HG03039 (cell line): ENCODE data around the gene RTL5.
"Not testable (repeated sequence)": the region's sequence is repeated elsewhere in the genome, so short reads cannot be mapped to it uniquely, and the experiment has no call there.

Source experiments
- ATAC-seq: cut with Tn5 transposase; IDR thresholded peaks from one replicate; pipeline ENCODE4 v1.9.1; 2021; ENCODE audit warnings: mild to moderate bottlenecking, moderate library complexity; ENCODE audit not compliant: unreplicated experiment

RTL5 gene

DNA sequence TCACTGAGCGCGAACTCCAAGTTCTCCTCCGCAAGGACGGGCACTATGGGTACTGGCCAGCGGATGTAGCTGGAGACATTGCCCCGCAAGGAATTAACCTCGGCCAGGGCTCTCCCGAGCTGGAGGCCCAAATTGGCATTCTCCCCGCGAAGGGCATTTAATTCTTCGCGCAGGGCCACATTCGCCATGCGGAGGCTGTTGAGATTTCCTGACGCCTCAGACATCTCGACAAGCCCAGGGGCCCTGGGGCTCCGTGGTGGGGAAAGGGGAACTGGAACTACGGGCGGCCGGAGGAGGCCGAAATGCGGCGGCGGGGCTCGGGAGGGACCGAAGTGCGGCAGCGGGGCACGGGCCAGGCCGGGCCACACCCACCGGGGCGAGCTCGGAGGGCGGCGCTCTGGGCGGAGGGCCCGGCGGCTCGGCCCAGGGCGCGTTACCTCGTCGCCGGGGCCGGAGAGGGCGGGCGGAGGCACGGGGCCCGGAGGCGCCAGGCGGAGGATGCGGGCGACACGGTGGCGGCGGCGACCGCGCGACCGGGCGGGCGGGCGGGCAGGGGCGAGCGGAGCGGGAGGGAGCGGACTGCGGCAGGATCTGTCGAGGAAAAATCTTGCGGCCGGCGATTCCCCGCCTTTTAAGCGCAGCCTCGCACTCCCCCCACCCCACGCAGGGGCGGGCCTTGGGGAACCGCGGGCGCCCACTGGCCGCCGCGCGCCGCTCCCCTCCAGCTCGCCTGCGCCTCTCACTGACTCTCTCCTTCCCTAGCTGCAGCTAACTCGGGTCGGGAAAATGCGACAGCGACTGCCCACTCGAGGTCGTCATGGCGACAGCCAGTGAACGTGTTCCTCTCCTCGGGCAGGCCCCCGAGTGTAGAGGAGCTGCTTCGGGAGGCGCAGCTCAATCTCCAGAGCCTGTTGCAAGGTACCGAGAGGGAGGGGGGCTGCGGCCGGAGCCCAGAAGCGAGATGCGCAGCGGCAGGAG, at the start of gene RTL5:
TSS of gene RTL5 (minus strand) at position 599 of the 978 bp plus-strand sequence.
- peak; percentile 73 for ATAC-seq

DNA sequence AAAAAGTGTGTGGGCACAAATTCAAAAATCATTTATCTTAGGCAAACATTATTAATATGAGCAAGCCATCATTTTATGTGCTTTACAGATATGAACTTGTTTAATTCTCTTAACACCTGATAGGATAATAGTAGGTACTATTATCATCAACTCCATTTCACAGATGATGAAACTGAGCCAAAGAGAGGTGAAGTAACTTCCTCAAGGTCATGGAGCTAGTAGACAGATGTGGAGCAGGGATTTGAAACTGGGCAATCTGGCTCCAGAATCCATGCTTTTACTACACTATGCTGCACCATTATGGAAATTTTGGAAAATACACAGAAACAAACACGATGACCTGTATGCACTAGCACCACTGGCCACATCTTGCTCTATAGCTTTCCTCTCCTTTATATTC, 48.8 kb upstream of the RTL5 start:
- no peak for ATAC-seq

DNA sequence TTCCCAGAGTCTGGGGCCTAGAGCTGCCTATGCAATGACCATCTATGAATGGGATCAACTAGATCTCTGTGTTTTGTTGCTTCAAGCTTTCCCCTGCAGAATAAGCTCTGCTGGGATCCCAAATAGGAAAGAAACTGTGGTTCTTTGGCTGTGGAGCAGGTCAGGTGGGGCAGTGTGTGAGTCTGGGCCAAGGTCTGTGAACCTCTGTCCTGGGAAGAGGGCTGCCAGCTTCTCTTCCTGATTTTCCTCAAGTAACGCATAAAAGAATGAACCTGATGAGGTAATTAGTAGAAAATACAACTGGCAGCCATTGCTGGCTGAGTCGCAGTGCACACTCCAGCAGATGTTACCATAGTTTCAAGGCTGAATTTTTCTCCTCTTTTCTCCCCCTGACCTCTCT, 45.3 kb upstream of the RTL5 start:
- ATAC-seq: no peak

DNA sequence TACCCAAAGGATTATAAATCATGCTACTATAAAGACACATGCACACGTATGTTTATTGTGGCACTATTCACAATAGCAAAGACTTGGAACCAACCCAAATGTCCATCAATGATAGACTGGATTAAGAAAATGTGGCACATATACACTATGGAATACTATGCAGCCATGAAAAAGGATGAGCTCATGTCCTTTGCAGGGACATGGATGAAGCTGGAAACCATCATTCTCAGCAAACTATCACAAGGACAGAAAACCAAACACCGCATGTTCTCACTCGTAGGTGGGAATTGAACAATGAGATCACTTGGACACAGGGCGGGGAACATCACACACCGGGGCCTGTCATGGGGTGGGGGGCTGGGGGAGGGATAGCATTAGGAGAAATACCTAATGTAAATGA, 44.6 kb upstream of the RTL5 start:
- ATAC-seq: not testable (repeated sequence)

DNA sequence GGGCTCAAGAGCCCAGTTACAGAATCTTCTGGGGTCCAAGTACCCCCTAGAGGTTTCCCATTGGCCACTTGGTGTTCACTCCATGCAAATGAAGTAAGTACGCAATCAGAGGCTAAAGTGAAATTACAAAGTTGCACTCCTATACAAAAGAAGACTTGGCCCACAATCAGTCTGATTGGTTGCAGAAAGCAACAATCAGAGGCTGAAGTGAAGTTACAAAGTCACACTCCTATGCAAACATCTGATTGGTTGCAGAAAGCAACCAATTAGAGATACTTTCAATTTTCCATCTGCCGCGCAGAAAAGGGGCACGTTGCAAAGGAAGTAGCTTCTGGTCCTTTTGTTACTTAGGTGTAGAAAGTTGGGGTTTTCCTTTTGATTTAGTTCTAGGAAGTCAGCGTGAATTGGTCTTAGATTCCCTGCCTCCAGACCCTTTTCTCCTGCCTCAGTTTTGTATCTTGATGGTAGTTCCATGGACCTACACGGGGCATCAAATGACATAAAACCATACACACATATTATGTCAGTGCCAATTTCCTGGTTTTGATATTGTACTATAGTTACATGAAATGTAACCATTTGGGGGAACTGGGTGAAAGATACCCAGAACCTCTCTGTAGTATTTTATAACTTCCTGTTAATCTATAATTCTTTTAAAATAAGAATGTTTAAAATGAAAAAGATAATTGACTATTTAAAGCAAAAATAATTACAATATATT, 37.5 kb upstream of the RTL5 start:
- ATAC-seq: no peak

DNA sequence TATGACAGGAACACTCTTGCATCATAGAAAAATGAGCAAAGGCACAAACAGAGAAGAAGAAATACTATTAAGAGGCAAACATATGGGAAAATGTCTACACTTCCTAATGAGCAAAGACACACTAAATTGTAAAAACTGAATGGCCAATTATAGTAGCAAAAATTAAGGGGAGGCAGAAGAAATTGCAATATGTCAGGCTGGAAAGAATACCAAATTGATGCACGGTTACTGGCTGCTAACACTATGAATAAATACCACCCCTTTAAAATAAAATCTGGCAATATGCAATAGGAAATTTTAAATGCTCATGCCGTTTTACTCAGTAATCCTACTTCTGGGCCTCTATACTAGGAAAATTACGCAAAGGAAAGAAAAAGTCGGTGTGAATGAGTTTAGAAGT, 33.8 kb upstream of the RTL5 start:
- ATAC-seq: no peak

DNA sequence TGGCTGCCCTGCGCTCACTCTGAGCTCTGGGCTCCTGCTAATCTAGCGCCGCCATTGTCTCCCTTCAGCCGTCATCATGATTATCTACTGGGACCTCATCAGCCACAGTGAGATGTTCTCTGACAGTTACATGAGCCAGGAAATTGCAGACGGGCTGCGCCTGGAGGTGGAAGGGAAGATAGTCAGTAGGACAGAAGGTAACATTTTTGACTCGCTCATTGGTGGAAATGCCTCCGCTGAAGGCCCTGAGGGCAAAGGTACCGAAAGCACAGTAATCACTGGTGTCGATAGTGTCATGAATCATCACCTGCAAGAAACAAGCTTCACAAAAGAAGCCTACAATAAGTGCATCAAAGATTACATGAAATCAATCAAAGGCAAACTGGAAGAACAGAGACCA, 28.1 kb upstream of the RTL5 start:
- ATAC-seq: no peak

DNA sequence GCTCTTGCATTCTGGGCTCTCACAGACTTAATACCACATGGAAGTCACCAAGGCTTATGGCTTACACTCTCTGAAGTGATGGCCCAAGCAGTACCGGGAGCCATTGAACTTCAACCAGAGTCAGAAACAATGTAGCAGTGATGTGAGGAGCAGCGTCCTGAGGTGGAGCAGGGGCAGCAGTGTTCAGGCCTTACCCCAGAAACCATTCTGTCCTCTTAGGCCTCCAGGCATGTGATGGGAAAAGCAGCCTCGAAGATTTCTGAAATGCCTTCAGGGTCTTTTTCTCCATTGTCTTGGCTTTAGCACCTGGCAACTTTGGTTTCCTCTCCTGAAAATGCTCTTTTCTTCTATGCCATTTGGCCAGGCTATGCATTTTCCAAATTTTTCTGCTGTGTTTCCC, 27.1 kb upstream of the RTL5 start:
- no peak for ATAC-seq

DNA sequence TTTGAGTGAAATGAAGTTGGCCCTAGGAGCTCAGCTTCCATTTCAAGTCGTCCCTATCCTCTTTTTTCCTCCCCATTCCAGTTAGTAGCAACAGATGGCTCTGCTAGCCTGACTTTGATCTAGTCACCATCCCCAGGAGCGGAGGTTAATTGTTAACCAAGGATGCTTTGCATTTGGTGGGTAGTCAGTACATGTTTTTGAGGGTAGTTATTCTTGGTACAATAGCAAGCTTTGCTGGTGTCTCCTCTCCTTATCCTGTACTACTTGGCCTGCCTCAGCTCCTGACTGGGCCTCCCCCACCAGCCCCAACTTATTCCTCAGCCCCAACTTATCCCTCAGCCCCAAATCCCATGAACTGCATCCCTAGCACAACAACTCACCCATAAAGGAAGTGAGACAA, 14.8 kb upstream of the RTL5 start:
- no peak for ATAC-seq

DNA sequence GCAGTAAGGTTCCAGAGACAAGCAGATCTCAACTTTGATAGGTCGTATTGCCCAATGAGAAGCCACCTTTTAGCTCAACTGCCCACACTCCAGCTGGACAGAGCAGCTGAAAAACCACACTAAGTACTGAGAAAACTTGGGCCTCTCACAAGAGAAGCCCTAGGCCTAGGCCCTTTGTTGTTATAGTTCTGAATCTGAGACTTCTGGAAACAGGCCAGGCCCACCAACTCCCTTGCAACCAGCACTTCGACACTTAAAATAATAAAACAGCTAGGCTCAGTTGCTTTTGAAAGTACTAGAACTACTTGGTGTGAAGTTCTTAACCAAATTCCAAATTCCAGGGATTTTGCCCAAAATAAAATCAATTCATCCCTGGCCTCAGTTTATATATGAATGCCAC, 13.5 kb upstream of the RTL5 start:
- ATAC-seq: no peak

DNA sequence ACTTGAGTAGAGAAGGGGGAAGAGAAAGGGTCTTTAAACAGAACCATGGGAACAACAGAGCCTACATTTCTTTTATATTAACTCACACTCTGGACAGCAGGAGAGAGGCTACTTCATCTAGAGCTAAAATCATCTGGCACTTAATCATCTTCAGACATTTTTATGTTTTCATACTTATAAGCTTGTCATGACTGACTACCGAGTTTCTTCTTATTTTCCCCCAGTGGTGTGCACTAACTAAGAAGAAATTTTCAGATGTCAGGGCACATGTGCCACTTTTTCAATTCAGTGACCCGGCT, 11.8 kb upstream of the RTL5 start:
- no peak for ATAC-seq

DNA sequence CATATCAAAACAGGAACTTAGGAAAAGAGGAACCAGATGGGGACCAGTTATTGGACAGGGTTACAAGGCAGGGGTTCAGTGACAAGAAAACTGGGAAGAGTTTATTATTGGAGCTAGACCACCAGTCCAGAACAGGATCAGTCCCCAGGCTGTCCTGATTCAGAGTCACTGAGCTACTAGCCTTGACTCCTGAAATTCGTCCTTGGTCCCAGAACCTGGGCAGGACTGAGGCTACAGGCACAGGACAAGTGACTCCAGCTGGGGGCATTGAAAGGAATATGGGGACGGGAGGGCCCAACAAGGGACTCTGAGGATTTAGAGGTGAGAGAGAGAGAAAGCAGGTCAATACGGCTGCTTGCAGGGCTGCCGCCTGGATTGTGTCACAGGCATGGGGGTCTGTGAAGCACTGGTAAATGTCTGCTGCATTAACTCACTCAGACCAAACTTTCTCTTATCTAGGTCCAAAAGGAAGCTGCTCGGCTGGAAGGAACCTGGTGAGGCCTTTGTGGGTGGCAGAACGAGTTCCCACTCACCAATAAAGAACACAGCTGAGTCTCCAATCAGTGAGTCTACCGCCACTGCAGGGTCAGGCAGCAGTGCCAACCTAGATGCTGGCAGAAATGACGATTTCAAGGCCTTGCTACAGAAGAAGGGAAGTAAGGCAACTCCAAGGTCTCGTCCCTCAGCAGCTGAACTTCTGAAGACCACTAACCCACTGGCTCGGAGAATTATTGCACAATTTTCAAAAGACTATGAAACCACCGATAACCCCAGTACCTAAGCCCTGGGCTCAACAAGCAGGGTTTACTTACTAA, 11.3 kb upstream of the RTL5 start:
- no peak for ATAC-seq

DNA sequence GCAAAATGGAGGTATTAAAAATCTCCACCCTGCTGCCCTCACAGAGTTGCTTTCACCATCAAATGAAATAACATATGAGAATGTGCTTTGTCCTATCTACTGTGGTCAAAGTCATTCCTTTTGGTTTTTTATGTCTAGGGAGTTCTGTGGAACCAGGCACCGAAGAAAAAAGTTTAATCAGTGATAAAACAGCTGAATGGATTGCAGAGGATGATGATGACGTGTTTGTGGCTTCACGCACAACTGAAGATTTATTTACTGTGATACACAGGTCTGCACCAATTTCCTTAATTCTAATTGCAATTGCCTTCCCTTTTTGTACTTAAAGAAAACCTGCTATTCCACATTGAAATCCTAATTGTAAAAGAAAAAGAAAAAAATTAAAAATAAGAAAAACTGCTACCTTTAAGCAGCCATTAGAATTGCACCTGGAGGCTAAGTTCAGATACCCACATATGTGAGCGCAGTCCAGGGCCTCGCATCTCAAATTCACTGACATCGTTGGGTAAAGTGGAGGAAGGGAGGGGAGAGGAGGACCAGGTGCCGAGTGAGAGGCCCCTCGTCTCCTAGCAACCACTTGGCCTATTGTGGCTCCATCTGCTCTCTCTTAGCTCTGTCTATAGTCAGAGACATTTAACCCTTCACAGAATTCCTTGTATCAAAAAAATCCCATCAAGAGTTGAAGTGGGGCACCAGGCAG, 10.5 kb upstream of the RTL5 start:
- ATAC-seq: no peak

DNA sequence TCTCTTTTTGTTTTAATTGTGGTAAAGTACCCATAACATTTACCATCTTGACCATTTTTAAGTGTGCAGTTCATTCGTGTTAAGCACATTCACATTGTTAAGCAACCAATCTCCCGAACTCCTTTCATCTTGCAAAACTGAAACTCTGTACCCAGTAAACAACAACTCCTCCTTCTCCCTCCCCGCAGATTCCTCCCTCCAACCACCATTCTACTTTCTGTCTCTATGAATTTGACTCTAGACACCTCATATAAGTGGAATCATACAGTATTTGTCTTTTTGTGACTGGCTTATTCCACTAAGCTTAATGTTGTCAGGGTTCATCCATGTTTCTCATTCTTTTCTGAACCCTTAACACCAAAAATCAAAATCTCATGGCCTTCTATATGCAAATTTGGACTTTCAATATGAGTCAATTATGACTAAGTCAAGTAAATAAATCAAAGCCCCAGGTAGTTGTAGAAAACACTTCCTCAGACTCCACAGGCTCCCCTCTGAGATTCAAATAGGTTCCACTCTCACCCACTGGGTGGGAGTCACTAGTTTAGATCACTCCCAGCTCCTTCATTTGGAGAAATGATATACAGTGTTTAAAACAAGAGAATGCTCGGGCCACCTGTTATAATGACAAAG, 9.8 kb upstream of the RTL5 start:
- ATAC-seq: no peak

DNA sequence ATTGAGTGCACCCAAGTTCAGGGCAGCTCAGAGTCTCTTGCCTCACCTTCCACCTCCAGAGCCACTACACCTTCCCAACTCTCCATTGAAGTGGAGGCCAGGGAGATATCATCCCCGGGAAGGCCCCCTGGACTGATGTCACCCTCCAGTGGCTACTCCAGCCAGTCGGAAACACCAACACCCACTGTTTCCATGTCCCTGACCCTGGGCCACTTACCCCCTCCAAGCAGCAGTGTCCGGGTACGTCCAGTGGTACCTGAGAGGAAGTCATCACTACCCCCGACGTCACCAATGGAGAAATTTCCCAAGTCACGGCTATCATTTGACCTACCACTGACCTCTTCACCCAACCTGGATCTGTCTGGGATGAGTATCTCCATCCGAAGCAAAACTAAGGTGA, 7.8 kb upstream of the RTL5 start:
- no peak for ATAC-seq

DNA sequence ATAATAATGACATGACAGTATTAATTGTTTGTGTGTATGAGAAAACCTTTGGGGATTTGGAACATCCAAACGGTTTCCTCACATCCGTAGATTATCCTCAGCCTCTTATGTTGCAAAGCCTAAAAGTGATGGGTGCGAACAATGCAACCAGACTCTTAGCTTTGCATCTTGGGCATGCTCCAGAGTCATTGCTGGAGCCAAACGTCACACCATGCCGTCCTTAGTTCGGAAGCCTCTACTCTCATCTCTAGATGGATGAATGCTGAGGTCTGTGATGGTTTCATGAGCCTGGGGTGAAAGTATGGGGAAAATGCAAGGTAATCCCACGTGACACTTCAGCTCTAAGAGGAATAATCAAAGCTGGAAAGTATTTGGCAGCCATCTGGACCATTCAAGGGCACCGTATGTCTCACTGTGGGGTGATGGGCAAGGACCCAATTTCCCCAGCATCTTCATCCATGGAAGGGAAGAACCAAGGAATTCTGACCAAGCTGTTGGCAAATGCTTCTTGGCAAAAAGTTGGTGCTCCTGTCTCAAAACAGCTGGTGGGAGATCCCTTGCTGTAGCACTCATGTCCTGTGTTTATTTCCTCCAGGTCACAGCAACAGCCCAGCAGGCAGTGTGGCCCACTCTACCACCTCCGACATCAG, 6.3 kb upstream of the RTL5 start:
- ATAC-seq: no peak

DNA sequence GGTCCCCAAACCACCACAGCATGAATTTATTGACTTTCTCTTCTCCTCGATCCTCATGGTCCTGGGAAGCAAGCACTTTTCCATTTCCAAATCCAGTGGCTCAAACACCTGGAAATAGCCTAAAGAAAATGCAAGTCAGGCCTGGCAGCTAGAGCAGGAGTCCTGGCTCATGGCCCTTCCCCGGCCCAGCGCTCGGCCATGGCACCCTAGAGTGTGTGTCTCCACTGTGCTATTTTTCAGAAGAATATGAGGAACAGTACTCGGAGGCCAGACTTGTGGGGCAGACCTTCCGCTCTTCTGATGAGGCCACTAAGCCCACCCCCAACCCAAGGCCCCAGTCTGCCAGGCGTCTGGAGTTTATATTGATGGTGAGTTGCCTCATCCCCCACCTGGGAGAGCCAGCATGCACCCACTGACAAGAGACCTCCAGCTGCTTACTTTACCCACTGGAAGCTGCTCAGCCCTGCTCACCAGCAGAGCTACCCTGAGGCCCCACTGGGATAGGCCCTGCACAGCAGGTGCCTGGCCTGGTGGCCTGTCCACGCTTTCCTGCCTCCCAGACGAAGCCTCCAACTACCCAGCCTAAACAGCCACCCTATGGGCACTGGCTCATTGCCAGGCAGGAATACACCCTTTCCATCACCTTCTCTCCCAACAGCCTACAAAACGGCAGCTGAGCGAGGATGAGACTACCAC, 2.3 kb upstream of the RTL5 start:
- ATAC-seq: no peak

DNA sequence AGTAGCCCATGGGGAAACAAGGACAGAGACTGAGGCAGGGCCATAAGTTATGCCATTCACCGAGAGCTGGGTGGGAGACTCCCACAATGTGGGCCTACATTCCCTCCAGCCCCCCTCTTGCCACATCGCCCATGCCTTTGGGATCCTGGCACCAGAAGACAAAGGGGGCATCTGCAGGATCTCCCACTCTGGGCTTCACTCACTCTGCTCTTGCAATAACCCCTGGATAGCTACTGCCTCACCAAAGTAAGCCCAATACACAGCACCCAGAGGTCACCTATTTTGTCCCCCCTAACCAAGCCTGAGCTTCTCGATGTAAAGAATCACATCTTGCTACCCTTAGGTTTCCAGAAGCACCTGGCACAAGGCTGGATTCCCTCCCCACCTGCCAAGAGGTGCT, 741 bp upstream of the RTL5 start:
- no peak for ATAC-seq

DNA sequence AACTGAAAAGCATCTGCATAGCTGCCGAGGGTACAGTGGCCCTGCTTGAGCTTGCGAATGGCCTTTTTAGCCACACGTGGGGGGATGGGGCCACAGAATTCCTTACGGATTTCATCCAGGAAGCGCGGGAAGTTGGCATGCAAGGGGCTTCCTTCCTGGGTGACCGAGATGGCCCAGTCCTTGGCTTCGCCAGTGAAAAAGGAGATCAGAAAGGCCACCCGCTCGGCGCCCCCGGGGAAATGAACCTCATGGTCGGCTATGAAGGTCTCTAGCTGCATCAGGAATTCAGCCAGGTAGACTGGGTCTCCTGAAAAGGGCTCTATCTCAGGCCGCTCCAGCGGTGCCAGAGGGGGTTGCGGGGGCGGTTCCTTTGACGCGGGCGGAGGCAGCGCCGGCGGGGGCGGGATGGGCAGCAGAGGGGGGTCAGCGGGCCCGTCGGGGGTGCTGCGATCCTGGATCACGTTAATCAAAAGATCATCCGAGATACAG, 909 bp downstream of the RTL5 start:
- ATAC-seq: no peak
